Caco-2 (cell line): ENCODE results near the gene ZCCHC2. TPM values are rescaled to one million over a fixed set of nuclear protein-coding genes. Genes with fewer than 3 reads are reported as not detected.

Source experiments
- BruUV-seq: library from RNA; stranded (reverse); fragments of 400-500 nt; replicated peaks from 2 replicates; lab custom pipeline; 2021; lab: Mats Ljungman, UMichigan
- CTCF ChIA-PET: fragments of 300-600 bp; sonication (Branson Sonifier 250); formaldehyde crosslinking; loops from one replicate; lab custom pipeline; 2022; ENCODE audit warnings: antibody characterized with exemption; lab: Charles Lee
- POLR2A ChIA-PET: fragments of 300-600 bp; sonication (Branson Sonifier 250); formaldehyde crosslinking; loops from one replicate; lab custom pipeline; 2022; ENCODE audit warnings: antibody characterized with exemption; lab: Charles Lee
- DNase-seq, 2 experiments: peaks; one replicate each; pipeline versions ENCODE4 v3.0.0 to v3.0.0-alpha.2; 2020 to 2022
- H3K27me3 ChIP-seq: replicated peaks from 2 replicates; pipeline ENCODE4 v1.6.0; 2011; ENCODE audit warnings: low read length; ENCODE audit not compliant: control insufficient read depth, insufficient read depth
- H3K36me3 ChIP-seq: 2 replicates; pipeline ENCODE4 v1.5.1; 2011; ENCODE audit warnings: low read length; ENCODE audit not compliant: control insufficient read depth, insufficient read depth
- H3K4me1 ChIP-seq: fragments of 250-450 bp; sonication (Bioruptor Pico); 2 replicates; pipeline ENCODE4 v1.5.1; 2020; ENCODE audit warnings: mild to moderate bottlenecking
- H3K4me3 ChIP-seq: 2 replicates; pipeline ENCODE4 v1.5.1; 2011; ENCODE audit warnings: low read depth, mild to moderate bottlenecking, control low read depth, low read length
- H3K9me3 ChIP-seq: fragments of 250-450 bp; sonication (Bioruptor Pico); 2 replicates; pipeline ENCODE4 v1.5.1; 2020; ENCODE audit warnings: mild to moderate bottlenecking, moderate library complexity
- H3K27ac Mint-ChIP-seq: one replicate; pipeline ENCODE4 v1.8.0; 2022; ENCODE audit warnings: mixed read lengths; ENCODE audit not compliant: unreplicated experiment
- H3K27me3 Mint-ChIP-seq: one replicate; pipeline ENCODE4 v1.8.0; 2022; ENCODE audit warnings: mixed read lengths; ENCODE audit not compliant: insufficient read depth, unreplicated experiment
- H3K36me3 Mint-ChIP-seq: one replicate; pipeline ENCODE4 v1.8.0; 2022; ENCODE audit warnings: mild to moderate bottlenecking, mixed read lengths; ENCODE audit not compliant: insufficient read depth, unreplicated experiment
- H3K4me1 Mint-ChIP-seq: one replicate; pipeline ENCODE4 v1.8.0; 2022; ENCODE audit warnings: low read depth, mixed read lengths; ENCODE audit not compliant: unreplicated experiment
- H3K4me3 Mint-ChIP-seq: one replicate; pipeline ENCODE4 v1.8.0; 2022; ENCODE audit warnings: mild to moderate bottlenecking, moderate library complexity, mixed read lengths; ENCODE audit not compliant: unreplicated experiment
- H3K9me3 Mint-ChIP-seq: one replicate; pipeline ENCODE4 v1.8.0; 2022; ENCODE audit warnings: mixed read lengths; ENCODE audit not compliant: unreplicated experiment
- intact Hi-C: fragments of 100-400 bp; cut with micrococcal nuclease; formaldehyde crosslinking; loops from one replicate; pipeline ENCODE4 v1.10.0; 2022; ENCODE audit not compliant: unreplicated experiment
- total RNA-seq: library from RNA; stranded (reverse); gene quantifications from 2 replicates; pipeline ENCODE4 v1.2.3, GENCODE V29; 2022
- TF ChIP-seq, protein P1 (sequence below), 2 experiments: fragments of 200-600 bp in 1 of 2; IDR thresholded peaks; 1 replicate in 1 of 2; 2 replicates in 1 of 2; pipeline versions ENCODE4 v1.5.1 to v1.8.0; 2011 to 2022; ENCODE audit warnings: antibody characterized with exemption in 1 of 2, control low read depth in 1 of 2, inconsistent platforms in 1 of 2, low read depth in 1 of 2, low read length in 1 of 2, mild to moderate bottlenecking in 1 of 2, moderate library complexity in 1 of 2; ENCODE audit not compliant: insufficient read depth in 1 of 2, severe bottlenecking in 1 of 2, unreplicated experiment in 1 of 2

Gene ZCCHC2
- total RNA-seq, 1 experiment from 2014 or later, result 6.9 TPM

DNA sequence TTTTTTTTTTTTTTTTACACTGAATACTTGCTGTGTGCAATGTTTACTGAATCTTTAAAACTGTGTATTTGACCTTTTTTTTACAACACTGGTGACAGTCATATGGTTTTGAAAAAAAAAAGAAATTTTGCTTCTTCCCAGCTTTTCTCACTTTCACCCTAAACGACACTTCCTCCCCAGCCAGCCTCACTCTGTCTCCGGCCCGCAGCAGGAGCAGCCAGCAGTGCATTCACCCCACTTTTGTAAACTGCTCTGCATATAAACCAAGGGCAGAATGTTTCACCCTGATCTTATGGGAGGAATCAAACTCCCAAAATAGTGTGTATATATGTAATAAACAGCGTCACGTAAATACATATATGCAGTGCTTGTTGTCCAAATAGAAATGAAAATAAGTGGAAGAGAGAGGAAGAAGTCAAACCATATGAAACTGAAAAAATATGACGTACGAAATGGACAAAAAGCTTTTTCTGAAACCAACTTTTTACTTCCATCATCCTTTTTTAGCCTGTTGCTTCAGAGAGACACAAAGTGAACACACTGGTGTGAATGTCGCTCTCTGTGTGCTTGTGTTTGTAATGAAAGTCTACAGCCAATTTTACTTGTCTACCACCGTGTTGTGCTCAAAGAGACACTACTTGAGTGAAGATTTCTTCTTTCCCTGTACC lies 54.2 kb downstream of the ZCCHC2 start:
- Mint-ChIP-seq H3K36me3 (no peaks in the 10 kb centered on the region), H3K27me3 (no peaks in the 10 kb centered on the region), H3K4me3 (no peak overlapping the region), H3K4me1 (no peaks in the 10 kb centered on the region), H3K9me3 (no peaks in the 10 kb centered on the region), H3K27ac (no peak overlapping the region)
- no TSS peak for BruUV-seq
- intact Hi-C loops, result no loop called here
- TF ChIP-seq, protein P1, sequence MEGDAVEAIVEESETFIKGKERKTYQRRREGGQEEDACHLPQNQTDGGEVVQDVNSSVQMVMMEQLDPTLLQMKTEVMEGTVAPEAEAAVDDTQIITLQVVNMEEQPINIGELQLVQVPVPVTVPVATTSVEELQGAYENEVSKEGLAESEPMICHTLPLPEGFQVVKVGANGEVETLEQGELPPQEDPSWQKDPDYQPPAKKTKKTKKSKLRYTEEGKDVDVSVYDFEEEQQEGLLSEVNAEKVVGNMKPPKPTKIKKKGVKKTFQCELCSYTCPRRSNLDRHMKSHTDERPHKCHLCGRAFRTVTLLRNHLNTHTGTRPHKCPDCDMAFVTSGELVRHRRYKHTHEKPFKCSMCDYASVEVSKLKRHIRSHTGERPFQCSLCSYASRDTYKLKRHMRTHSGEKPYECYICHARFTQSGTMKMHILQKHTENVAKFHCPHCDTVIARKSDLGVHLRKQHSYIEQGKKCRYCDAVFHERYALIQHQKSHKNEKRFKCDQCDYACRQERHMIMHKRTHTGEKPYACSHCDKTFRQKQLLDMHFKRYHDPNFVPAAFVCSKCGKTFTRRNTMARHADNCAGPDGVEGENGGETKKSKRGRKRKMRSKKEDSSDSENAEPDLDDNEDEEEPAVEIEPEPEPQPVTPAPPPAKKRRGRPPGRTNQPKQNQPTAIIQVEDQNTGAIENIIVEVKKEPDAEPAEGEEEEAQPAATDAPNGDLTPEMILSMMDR (IDR thresholded peaks at IDR 0.05; ENCODE audit: insufficient read depth in 1 of 2, low read depth in 1 of 2, low read length in 1 of 2, severe bottlenecking in 1 of 2, unreplicated experiment in 1 of 2), result no peak
- H3K4me1 ChIP-seq, result no peaks in the 10 kb centered on the region
- H3K9me3 ChIP-seq, result no peaks in the 10 kb centered on the region
- ChIA-PET POLR2A (no interaction called here), CTCF (no interaction called here)
- H3K36me3 ChIP-seq, result no peaks in the 10 kb centered on the region
- no peak overlapping the region for H3K4me3 ChIP-seq
- H3K27me3 ChIP-seq, result no peaks in the 10 kb centered on the region
- no peak for DNase-seq

DNA sequence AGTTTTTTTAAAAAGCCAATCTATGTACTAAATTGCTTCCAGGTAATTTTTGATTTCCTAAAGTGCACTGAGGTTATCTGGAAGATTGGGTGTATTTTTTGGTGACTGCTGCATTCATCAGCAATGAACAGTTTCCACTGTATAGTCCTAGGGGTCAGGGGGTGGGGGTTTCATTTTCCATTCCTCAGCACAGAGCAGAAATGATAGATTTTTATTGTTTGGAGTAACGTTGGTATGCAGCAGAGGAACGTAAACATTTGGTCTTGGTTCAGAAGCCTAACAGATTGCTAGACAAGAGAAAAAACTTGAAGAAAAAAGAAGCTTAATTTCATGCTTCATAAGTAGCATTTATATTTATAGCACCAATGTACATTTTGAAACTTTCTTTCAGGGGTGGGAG lies 54.9 kb downstream of the ZCCHC2 start:
- TF ChIP-seq, protein P1 (IDR thresholded peaks at IDR 0.05; ENCODE audit: insufficient read depth in 1 of 2, low read depth in 1 of 2, low read length in 1 of 2, severe bottlenecking in 1 of 2, unreplicated experiment in 1 of 2), result no peak
- no peak overlapping the region for H3K27ac Mint-ChIP-seq
- Histone ChIP-seq H3K27me3 (no peaks in the 10 kb centered on the region), H3K4me3 (no peak overlapping the region), H3K9me3 (no peaks in the 10 kb centered on the region), H3K36me3 (no peaks in the 10 kb centered on the region), H3K4me1 (no peaks in the 10 kb centered on the region)
- no TSS peak for BruUV-seq
- no peak for DNase-seq
- intact Hi-C loops, result no loop called here
- CTCF ChIA-PET, result no interaction called here
- H3K4me3 Mint-ChIP-seq, result no peak overlapping the region
- H3K9me3 Mint-ChIP-seq, result no peaks in the 10 kb centered on the region
- H3K36me3 Mint-ChIP-seq, result no peaks in the 10 kb centered on the region
- H3K4me1 Mint-ChIP-seq, result no peaks in the 10 kb centered on the region
- H3K27me3 Mint-ChIP-seq, result no peaks in the 10 kb centered on the region
- POLR2A ChIA-PET, result no interaction called here

DNA sequence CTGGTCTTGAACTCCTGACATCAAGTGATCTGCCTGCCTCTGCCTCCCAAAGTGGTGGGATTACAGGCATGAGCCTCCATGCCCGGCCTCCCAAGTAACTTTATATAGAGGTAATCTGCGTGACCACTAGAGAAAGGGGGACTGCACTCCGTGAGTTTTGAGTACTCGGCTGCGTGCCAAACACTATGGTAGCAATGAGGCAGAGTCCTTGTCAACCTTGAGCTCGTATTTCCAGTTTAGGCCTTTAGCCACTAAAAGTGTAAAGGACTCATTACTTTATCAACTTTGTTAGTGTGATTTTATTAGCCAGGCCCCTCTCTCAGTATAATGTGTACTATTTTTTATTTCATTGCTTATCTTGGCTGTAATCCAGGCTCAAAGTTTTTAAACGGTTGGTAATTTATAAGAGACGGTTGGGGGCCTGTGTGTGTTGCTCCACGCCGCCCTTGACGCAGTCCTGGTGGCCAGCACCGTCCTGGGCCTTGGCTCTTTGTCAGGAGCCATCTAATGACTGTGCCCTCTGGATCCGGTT lies 56.2 kb downstream of the ZCCHC2 start:
- Mint-ChIP-seq H3K27ac (no peak overlapping the region), H3K4me1 (peaks cover 2% of the 10 kb centered on the region), H3K9me3 (no peaks in the 10 kb centered on the region), H3K36me3 (no peaks in the 10 kb centered on the region), H3K27me3 (no peaks in the 10 kb centered on the region), H3K4me3 (no peak overlapping the region)
- Histone ChIP-seq H3K36me3 (no peaks in the 10 kb centered on the region), H3K4me3 (no peak overlapping the region), H3K27me3 (no peaks in the 10 kb centered on the region), H3K4me1 (no peaks in the 10 kb centered on the region), H3K9me3 (no peaks in the 10 kb centered on the region)
- TF ChIP-seq, protein P1 (IDR thresholded peaks at IDR 0.05; ENCODE audit: insufficient read depth in 1 of 2, low read depth in 1 of 2, low read length in 1 of 2, severe bottlenecking in 1 of 2, unreplicated experiment in 1 of 2), result no peak
- no TSS peak for BruUV-seq
- no peak for DNase-seq
- CTCF ChIA-PET, result no interaction called here
- POLR2A ChIA-PET, result no interaction called here
- intact Hi-C loops, result no loop called here
